OCI-LY7 (cell line): ENCODE measurements around the gene COX6A1. TPM values are rescaled to one million over a fixed set of nuclear protein-coding genes. Genes with fewer than 3 reads are reported as not detected.

Experiments
- BruUV-seq: library from RNA; stranded (reverse); fragments of 400-500 nt; replicated peaks from 2 replicates; lab custom pipeline; 2021; lab: Mats Ljungman, UMichigan
- CTCF ChIA-PET: fragments of 300-600 bp; sonication (Branson Sonifier 250); formaldehyde crosslinking; loops from one replicate; lab custom pipeline; 2022; ENCODE audit warnings: antibody characterized with exemption; ENCODE audit not compliant: unreplicated experiment; lab: Charles Lee
- POLR2A ChIA-PET: fragments of 300-600 bp; sonication (Branson Sonifier 250); formaldehyde crosslinking; loops from one replicate; lab custom pipeline; 2022; ENCODE audit warnings: antibody characterized with exemption; lab: Charles Lee
- DNase-seq: peaks from one replicate; pipeline ENCODE4 v3.0.0-alpha.2; 2015; ENCODE audit warnings: low spot score
- H2AFZ ChIP-seq: fragments of 200-600 bp; sonication (generic), shearing (Covaris generic); 2 replicates; pipeline ENCODE4 v1.6.1; 2014; ENCODE audit warnings: mild to moderate bottlenecking, antibody characterized with exemption, low read length, moderate library complexity
- H3K27ac ChIP-seq: fragments of 200-600 bp; sonication (generic); 2 replicates; pipeline ENCODE4 v1.5.1; 2014; ENCODE audit warnings: mixed run types, low read depth, mild to moderate bottlenecking, moderate library complexity, low read length, inconsistent platforms; ENCODE audit not compliant: poor library complexity, severe bottlenecking
- H3K36me3 ChIP-seq: fragments of 200-600 bp; sonication (generic); 2 replicates; pipeline ENCODE4 v1.6.1; 2014; ENCODE audit warnings: mild to moderate bottlenecking, antibody characterized with exemption, low read length, moderate library complexity, mixed read lengths; ENCODE audit not compliant: insufficient read depth
- H3K4me1 ChIP-seq: fragments of 200-600 bp; sonication (generic); 2 replicates; pipeline ENCODE4 v1.5.1; 2014; ENCODE audit warnings: mild to moderate bottlenecking, low read length; ENCODE audit not compliant: insufficient read depth, poor library complexity, severe bottlenecking
- H3K4me2 ChIP-seq: fragments of 200-600 bp; sonication (generic); 2 replicates; pipeline ENCODE4 v1.6.1; 2014; ENCODE audit warnings: mild to moderate bottlenecking, low read length
- H3K4me3 ChIP-seq: fragments of 200-600 bp; sonication (generic); 2 replicates; pipeline ENCODE4 v1.5.1; 2014; ENCODE audit warnings: mild to moderate bottlenecking, low read depth, low read length; ENCODE audit not compliant: poor library complexity, severe bottlenecking
- H3K79me2 ChIP-seq: fragments of 200-600 bp; sonication (generic); 2 replicates; pipeline ENCODE4 v1.6.1; 2016; ENCODE audit warnings: low read depth, mild to moderate bottlenecking, low read length, moderate library complexity, mixed read lengths; ENCODE audit not compliant: insufficient read depth
- H3K9me2 ChIP-seq: fragments of 200-600 bp; sonication (generic); 2 replicates; pipeline ENCODE4 v1.6.1; 2016; ENCODE audit warnings: mild to moderate bottlenecking, low read length, mixed read lengths; ENCODE audit not compliant: insufficient read depth
- H3K9me3 ChIP-seq: fragments of 200-600 bp; sonication (generic); 2 replicates; pipeline ENCODE4 v1.6.1; 2014; ENCODE audit warnings: mild to moderate bottlenecking, mixed run types, low read length, mixed read lengths
- H4K20me1 ChIP-seq: fragments of 200-600 bp; sonication (generic); 2 replicates; pipeline ENCODE4 v1.6.1; 2014; ENCODE audit warnings: mild to moderate bottlenecking, antibody characterized with exemption, low read length, moderate library complexity, mixed read lengths; ENCODE audit not compliant: insufficient read depth
- EZH2phosphoT487 ChIP-seq: fragments of 200-600 bp; sonication (generic); IDR thresholded peaks from 2 replicates; pipeline ENCODE4 v1.6.1; 2018; ENCODE audit warnings: low read depth, borderline replicate concordance, mild to moderate bottlenecking, mixed run types, antibody characterized with exemption, low read length, moderate library complexity, mixed read lengths
- intact Hi-C: fragments of 100-400 bp; cut with micrococcal nuclease; formaldehyde crosslinking; loops from one replicate; pipeline ENCODE4 v1.10.0; 2022; ENCODE audit not compliant: unreplicated experiment
- total RNA-seq, 2 experiments: library from RNA; depleted of rRNA in 1 of 2; stranded (reverse); fragments of >200 nt in 1 of 2; shearing (Covaris generic) in 1 of 2; gene quantifications; 2 replicates each; pipeline ENCODE4 v1.2.3, GENCODE V29; 2014 to 2022
- TF ChIP-seq, protein P1 (sequence below): fragments of 200-600 bp; sonication (generic); conservative IDR thresholded peaks from 2 replicates; pipeline ENCODE4 v1.5.1; 2014; ENCODE audit warnings: mild to moderate bottlenecking, antibody characterized with exemption, low read length, moderate library complexity, mixed read lengths

Gene COX6A1
- total RNA-seq, 2 experiments from 2014 or later = 449 to 591 TPM

DNA sequence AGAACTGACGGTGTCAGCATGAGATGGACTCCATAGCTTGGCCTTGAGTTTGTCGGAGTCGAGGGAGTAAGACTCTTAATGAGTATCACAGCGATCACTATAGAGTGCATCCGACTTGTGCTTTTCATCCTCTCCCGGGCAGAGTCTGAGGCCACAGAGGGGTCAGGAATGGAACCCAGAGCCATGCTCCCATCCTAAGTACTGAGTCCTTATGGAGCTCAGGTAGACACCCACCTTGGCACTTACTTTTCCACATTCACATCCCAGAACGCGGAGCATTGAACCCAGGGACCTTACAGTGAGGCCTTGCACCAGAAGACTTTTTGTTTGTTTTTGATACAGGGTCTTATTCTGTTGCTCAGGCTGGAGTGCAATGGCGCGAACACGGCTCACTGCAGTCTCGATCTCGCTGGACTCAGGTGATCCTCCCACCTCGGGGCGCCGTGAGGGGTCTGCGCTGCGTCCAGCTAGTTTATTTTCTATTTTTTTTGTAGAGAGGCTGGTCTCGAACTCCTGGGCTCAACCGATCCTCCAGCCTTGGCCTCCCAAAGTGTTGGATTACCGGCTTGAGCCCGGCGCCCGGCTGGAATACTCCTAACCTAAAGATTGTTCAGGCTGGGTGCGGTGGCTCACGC, 32.4 kb downstream of the COX6A1 start:
- peaks cover 36% of the 10 kb centered on the region for H3K36me3 ChIP-seq

DNA sequence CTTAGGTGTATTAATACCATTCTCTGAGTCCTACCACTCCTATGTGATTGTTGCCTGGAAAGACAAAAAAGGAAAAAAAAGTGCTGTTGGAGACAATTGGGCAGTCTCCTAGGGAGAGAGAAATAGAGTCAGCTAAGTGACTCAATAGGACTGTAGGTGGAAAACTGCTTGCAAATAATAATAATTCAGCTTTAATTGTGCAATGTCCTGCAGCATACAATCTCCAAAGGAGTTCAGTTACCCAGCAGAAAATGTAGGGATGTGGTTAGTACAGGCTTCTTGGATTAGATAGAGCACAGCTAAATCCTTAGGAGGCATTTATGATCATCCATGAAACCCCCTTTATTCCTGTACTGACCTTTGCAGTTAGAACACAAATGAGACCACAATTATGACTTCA, 34.6 kb downstream of the COX6A1 start:
- no peak for TF ChIP-seq EZH2phosphoT487
- TF ChIP-seq, protein P1, sequence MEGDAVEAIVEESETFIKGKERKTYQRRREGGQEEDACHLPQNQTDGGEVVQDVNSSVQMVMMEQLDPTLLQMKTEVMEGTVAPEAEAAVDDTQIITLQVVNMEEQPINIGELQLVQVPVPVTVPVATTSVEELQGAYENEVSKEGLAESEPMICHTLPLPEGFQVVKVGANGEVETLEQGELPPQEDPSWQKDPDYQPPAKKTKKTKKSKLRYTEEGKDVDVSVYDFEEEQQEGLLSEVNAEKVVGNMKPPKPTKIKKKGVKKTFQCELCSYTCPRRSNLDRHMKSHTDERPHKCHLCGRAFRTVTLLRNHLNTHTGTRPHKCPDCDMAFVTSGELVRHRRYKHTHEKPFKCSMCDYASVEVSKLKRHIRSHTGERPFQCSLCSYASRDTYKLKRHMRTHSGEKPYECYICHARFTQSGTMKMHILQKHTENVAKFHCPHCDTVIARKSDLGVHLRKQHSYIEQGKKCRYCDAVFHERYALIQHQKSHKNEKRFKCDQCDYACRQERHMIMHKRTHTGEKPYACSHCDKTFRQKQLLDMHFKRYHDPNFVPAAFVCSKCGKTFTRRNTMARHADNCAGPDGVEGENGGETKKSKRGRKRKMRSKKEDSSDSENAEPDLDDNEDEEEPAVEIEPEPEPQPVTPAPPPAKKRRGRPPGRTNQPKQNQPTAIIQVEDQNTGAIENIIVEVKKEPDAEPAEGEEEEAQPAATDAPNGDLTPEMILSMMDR = no peak
- Histone ChIP-seq H3K4me3 (no peak overlapping the region), H3K9me3 (no peaks in the 10 kb centered on the region), H3K36me3 (peaks cover 13% of the 10 kb centered on the region), H4K20me1 (peaks cover 8% of the 10 kb centered on the region; the same call in 1 of the 2 replicates), H3K4me1 (peaks cover 34% of the 10 kb centered on the region), H3K4me2 (no peak overlapping the region), H3K79me2 (peaks cover 20% of the 10 kb centered on the region), H3K27ac (no peak overlapping the region), H2AFZ (no peak overlapping the region), H3K9me2 (no peaks in the 10 kb centered on the region)
- CTCF ChIA-PET = interaction anchor here (1.1 kb wide), 1 partner anchor 35 kb away, joined by 3 read pairs; no protein-coding TSS in a partner anchor
- TSS peak; percentile 50 for BruUV-seq
- POLR2A ChIA-PET = interaction anchor here (0.6 to 1.3 kb wide), 5 partner anchors 19 to 465 kb away, joined by 3 to 4 read pairs (median 3); partner anchors contain the start of genes COQ5 and DYNLL1
- intact Hi-C loops = no loop called here
- DNase-seq = no peak

More for the DNA sequence above, 32.4 kb downstream of the COX6A1 start:
- no peaks in the 10 kb centered on the region for H3K9me3 ChIP-seq
- peak overlapping the region; percentile 69 for H3K27ac ChIP-seq
- peak; percentile 34 for DNase-seq
- peak overlapping the region; percentile 98 for H3K4me3 ChIP-seq
- CTCF ChIA-PET = interaction anchor here (0.6 kb wide), 1 partner anchor 9 kb away, joined by 3 read pairs; no protein-coding TSS in a partner anchor
- no peak for TF ChIP-seq EZH2phosphoT487
- TF ChIP-seq, protein P1 = no peak
- intact Hi-C loops = no loop called here
- peaks cover 18% of the 10 kb centered on the region for H4K20me1 ChIP-seq
- BruUV-seq = no TSS peak
- no peaks in the 10 kb centered on the region for H3K9me2 ChIP-seq
- peaks cover 51% of the 10 kb centered on the region for H3K4me1 ChIP-seq
- POLR2A ChIA-PET = interaction anchor here (0.5 to 1.8 kb wide), 5 partner anchors 16 to 847 kb away, joined by 3 to 12 read pairs (median 4); partner anchors contain the start of gene RPLP0
- peaks cover 42% of the 10 kb centered on the region for H3K79me2 ChIP-seq
- peak overlapping the region; percentile 87 for H2AFZ ChIP-seq
- peak overlapping the region; percentile 88 for H3K4me2 ChIP-seq
